ENCODE measurements around the gene JCHAIN.

JCHAIN gene

GRCh38 chr4:70613306-70614183, 52.8 kb downstream of the JCHAIN start:
- no peak overlapping the region for H3K4me3 ChIP-seq (ENCODE audit: insufficient read depth, low read length, poor library complexity, severe bottlenecking)
- no peak overlapping the region for H3K4me2 ChIP-seq (ENCODE audit: low read depth, low read length, poor library complexity, severe bottlenecking)
- no peak overlapping the region for H2AFZ ChIP-seq (ENCODE audit: low read depth, low read length, severe bottlenecking)

GRCh38 chr4:70608324-70608723, 58.0 kb downstream of the JCHAIN start:
- Histone ChIP-seq H3F3A (ENCODE audit: insufficient read depth) (no peaks in the 10 kb centered on the region), H3K27me3 (ENCODE audit: low read length) (no peaks in the 10 kb centered on the region), H3K9ac (ENCODE audit: low read length) (no peak overlapping the region), H3K27ac (ENCODE audit: low read depth, low read length) (no peak overlapping the region), H3K9me2 (replicated peaks; ENCODE audit: insufficient read depth, low read length) (no peaks in the 10 kb centered on the region), H3K36me3 (ENCODE audit: low read length) (no peaks in the 10 kb centered on the region), H3K4me3 (ENCODE audit: insufficient read depth, low read length, poor library complexity, severe bottlenecking) (no peak overlapping the region), H4K20me1 (ENCODE audit: low read depth, low read length) (no peaks in the 10 kb centered on the region), H3K4me2 (ENCODE audit: low read depth, low read length, poor library complexity, severe bottlenecking) (no peak overlapping the region), H3K9me3 (ENCODE audit: insufficient read depth, low read length) (no peaks in the 10 kb centered on the region), H2AFZ (ENCODE audit: low read depth, low read length, severe bottlenecking) (no peak overlapping the region), H3K79me2 (ENCODE audit: insufficient read depth, low read length) (no peaks in the 10 kb centered on the region)
- TF ChIP-seq EZH2phosphoT487 (conservative IDR thresholded peaks at IDR 0.05; ENCODE audit: low read length) (no peak), CTCF (IDR thresholded peaks at IDR 0.05; ENCODE audit: insufficient read depth, low read length, poor library complexity, severe bottlenecking) (no peak)

More at GRCh38 chr4:70613306-70614183, 52.8 kb downstream of the JCHAIN start:
- no peaks in the 10 kb centered on the region for H4K20me1 ChIP-seq (ENCODE audit: low read depth, low read length)
- no peak overlapping the region for H3K27ac ChIP-seq (ENCODE audit: low read depth, low read length)
- no peaks in the 10 kb centered on the region for H3F3A ChIP-seq (ENCODE audit: insufficient read depth)
- H3K36me3 ChIP-seq (ENCODE audit: low read length), result no peaks in the 10 kb centered on the region
- no peaks in the 10 kb centered on the region for H3K9me3 ChIP-seq (ENCODE audit: insufficient read depth, low read length)
- H3K9me2 ChIP-seq (replicated peaks; ENCODE audit: insufficient read depth, low read length), result no peaks in the 10 kb centered on the region
- H3K27me3 ChIP-seq (ENCODE audit: low read length), result no peaks in the 10 kb centered on the region
- H3K79me2 ChIP-seq (ENCODE audit: insufficient read depth, low read length), result no peaks in the 10 kb centered on the region
- H3K9ac ChIP-seq (ENCODE audit: low read length), result no peak overlapping the region
- no peak for TF ChIP-seq EZH2phosphoT487 (conservative IDR thresholded peaks at IDR 0.05; ENCODE audit: low read length)
- no peak for TF ChIP-seq CTCF (IDR thresholded peaks at IDR 0.05; ENCODE audit: insufficient read depth, low read length, poor library complexity, severe bottlenecking)

- Histone ChIP-seq H3K9me3 (ENCODE audit: insufficient read depth, low read length) (no peaks in the 10 kb centered on the region), H3K4me2 (ENCODE audit: low read depth, low read length, poor library complexity, severe bottlenecking) (no peak overlapping the region), H3K27me3 (ENCODE audit: low read length) (no peaks in the 10 kb centered on the region), H3K4me3 (ENCODE audit: insufficient read depth, low read length, poor library complexity, severe bottlenecking) (no peak overlapping the region), H3F3A (ENCODE audit: insufficient read depth) (no peaks in the 10 kb centered on the region), H2AFZ (ENCODE audit: low read depth, low read length, severe bottlenecking) (no peak overlapping the region), H3K79me2 (ENCODE audit: insufficient read depth, low read length) (no peaks in the 10 kb centered on the region), H3K9ac (ENCODE audit: low read length) (no peak overlapping the region), H3K27ac (ENCODE audit: low read depth, low read length) (no peak overlapping the region), H3K9me2 (replicated peaks; ENCODE audit: insufficient read depth, low read length) (no peaks in the 10 kb centered on the region), H3K36me3 (ENCODE audit: low read length) (no peaks in the 10 kb centered on the region), H4K20me1 (ENCODE audit: low read depth, low read length) (no peaks in the 10 kb centered on the region)
- TF ChIP-seq EZH2phosphoT487 (conservative IDR thresholded peaks at IDR 0.05; ENCODE audit: low read length) (no peak), CTCF (IDR thresholded peaks at IDR 0.05; ENCODE audit: insufficient read depth, low read length, poor library complexity, severe bottlenecking) (no peak)
Observed at GRCh38 chr4:70607334-70607853, 58.9 kb downstream of the JCHAIN start.

Data from SU-DHL-6 (cell line).